Heart left ventricle (tissue), 16 donors: Measurements from ENCODE around the gene C1orf21. TPM values are rescaled to one million over a fixed set of nuclear protein-coding genes. Genes with fewer than 3 reads are reported as not detected.

ENCODE experiments used
- ATAC-seq, 4 donors: fragments of 200-7000 bp; cut with Tn5 transposase; one replicate each; pipeline ENCODE4 v1.9.1; 2020 to 2022; ENCODE audit warnings: moderate library complexity in 4 of 4, mild to moderate bottlenecking in 3 of 4, moderate number of reproducible peaks in 1 of 4
- DNase-seq, 5 donors: peaks; one replicate each; pipeline ENCODE4 v3.0.0-alpha.2; 2020
- H3K27ac ChIP-seq, 12 donors: fragments of 200-600 bp; sonication (generic) in 4 of 12; one replicate each; pipeline versions ENCODE4 v1.5.0 to v1.8.0; 2016 to 2022; ENCODE audit warnings: mild to moderate bottlenecking in 2 of 12
- H3K27me3 ChIP-seq, 9 donors: fragments of 200-600 bp; sonication (generic) in 2 of 9; one replicate each; pipeline versions ENCODE4 v1.5.1 to v1.8.0; 2016 to 2022; ENCODE audit warnings: mild to moderate bottlenecking in 3 of 9
- H3K36me3 ChIP-seq, 9 donors: fragments of 200-600 bp; sonication (generic) in 2 of 9; one replicate each; pipeline versions ENCODE4 v1.5.0 to v1.8.0; 2018 to 2022; ENCODE audit warnings: mild to moderate bottlenecking in 2 of 9
- H3K4me1 ChIP-seq, 12 donors: fragments of 200-600 bp; sonication (generic) in 4 of 12; one replicate each; pipeline versions ENCODE4 v1.5.0 to v1.8.0; 2016 to 2022; ENCODE audit warnings: mild to moderate bottlenecking in 3 of 12
- H3K4me3 ChIP-seq, 12 donors: fragments of 200-600 bp; sonication (generic) in 4 of 12; one replicate each; pipeline versions ENCODE4 v1.5.0 to v1.8.0; 2017 to 2022; ENCODE audit warnings: mild to moderate bottlenecking in 9 of 12, moderate library complexity in 4 of 12
- H3K9me3 ChIP-seq, 12 donors: fragments of 200-600 bp; sonication (generic) in 4 of 12; one replicate each; pipeline versions ENCODE4 v1.5.0 to v1.8.0; 2016 to 2022; ENCODE audit warnings: mild to moderate bottlenecking in 1 of 12
- POLR2A ChIP-seq, 2 donors: fragments of 450-650 bp; IDR thresholded peaks; one replicate each; pipeline ENCODE4 v1.6.1; 2017; ENCODE audit warnings: antibody characterized with exemption in 2 of 2, mild to moderate bottlenecking in 2 of 2, moderate library complexity in 2 of 2
- WGBS, 4 donors: extraction: QIAGEN DNeasy Blood & Tissue Kit in 2 of 4; methylation state at CpG; one replicate each; pipeline versions ENCODE4 v1.1.5 to v1.1.7; 2013 to 2018; 5-methylcytosine and 5-hydroxymethylcytosine counted together
- intact Hi-C, 10 donors: fragments of 100-400 bp; cut with DNase I; formaldehyde crosslinking; loops; one replicate each; pipeline versions ENCODE4 v1.11.1 to v1.14.2; 2022
- polyA plus RNA-seq, 2 donors: library from polyadenylated mRNA; stranded (reverse); fragments of 200-250 nt; gene quantifications; one replicate each; pipeline ENCODE4 v1.2.3, GENCODE V29; 2013
- total RNA-seq, 9 donors: library from RNA; depleted of rRNA in 2 of 9; stranded (reverse); fragments of >200 nt in 2 of 9; fragmentation: NEBNext Ultra II Directional in 3 of 9; extraction: Animal tissue kit (Norgen Biotek cat#: 25700) in 3 of 9; gene quantifications; one replicate each; pipeline versions ENCODE4 v1.1.0 to v1.2.4, GENCODE V29; 2016 to 2023
- TF ChIP-seq, protein P1 (sequence below), 12 donors: fragments of 200-600 bp; sonication (generic) in 4 of 12; IDR thresholded peaks; one replicate each; pipeline versions ENCODE4 v1.5.0 to v1.8.0; 2018 to 2022; ENCODE audit warnings: antibody characterized with exemption in 12 of 12, mild to moderate bottlenecking in 5 of 12
- donor health status: ischemic (EF 13 %, LVEDD 7.1; RV severe dilation, severe dysfunction).
- donor health status: healthy with polysubstance abuse.
- donor health status: DM: no; HTN: yes; CAD: no.
- donor health status: DM: no; HTN: no; CAD: no.
- donor health status: ischemic (EF 25% LVEDD 6.9; RV normal size, moderate dysfunction).
- donor health status: ischemic (EF 25% LVEDD 5.7; RV mildly dilated, moderate dysfunction).
- donor health status: healthy.
- donor health status: DM: yes; HTN: yes; CAD: no.
- donor health status: ischemic (EF 35%, LVEDD 5.7; RV mildly dilated, moderate dysfunction).
- donor health status: nonischemic (EF 11% LVEDD 7.7; RV severe dilation, severe dysfunction).
- donor health status: DM: yes; HTN: yes; CAD: no.
- donor health status: PGD.
- donor health status: ischemic (EF 29% LVEDD 5.4; RV normal size, mild dysfunction).
- donor health status: nonischemic (EF 23%, LVEDD 6.1; RV moderate dilation, normal function).

C1orf21 gene
- total and polyA plus RNA-seq, 11 donors: 32.0 to 81.3 (median 68.4) TPM

DNA sequence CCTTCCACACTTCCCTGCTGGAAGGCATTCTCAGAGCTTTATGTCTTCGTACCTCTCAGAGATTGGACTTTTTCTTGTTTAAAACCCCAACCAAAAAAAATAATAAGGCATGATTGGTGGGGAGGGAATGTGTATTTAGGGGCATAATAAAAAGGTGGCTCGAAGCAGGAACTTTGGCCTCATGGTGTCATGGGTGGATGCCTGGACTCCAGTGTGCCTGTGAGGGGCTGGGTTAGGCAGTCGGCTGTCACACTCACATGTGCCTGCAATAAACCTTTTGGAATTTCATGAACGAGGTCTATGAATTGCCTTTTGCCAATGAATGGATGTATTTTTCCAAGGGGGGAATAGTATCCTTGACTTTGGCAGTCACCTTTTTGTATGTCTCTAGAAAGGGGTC is 236.6 kb downstream of the C1orf21 start:
- Histone ChIP-seq H3K4me1 (peaks cover 3 to 77% (median 59%) of the 10 kb centered on the region in 12 donors), H3K9me3 (no peaks in the 10 kb centered on the region), H3K27ac (peak overlapping the region in 11 of 12 donors; percentile 69 to 94 (median 83)), H3K36me3 (peaks cover 0 to 17% (median 3%) of the 10 kb centered on the region in 9 donors), H3K27me3 (no peaks in the 10 kb centered on the region), H3K4me3 (no peak overlapping the region)
- 87 to 96% (median 92%) methylated on average over 4 of the region's 4 CpGs for WGBS, 4 donors
- DNase-seq (no peak), ATAC-seq (no peak)
- no peak for TF ChIP-seq POLR2A (IDR thresholded peaks at IDR 0.05)
- TF ChIP-seq, protein P1, sequence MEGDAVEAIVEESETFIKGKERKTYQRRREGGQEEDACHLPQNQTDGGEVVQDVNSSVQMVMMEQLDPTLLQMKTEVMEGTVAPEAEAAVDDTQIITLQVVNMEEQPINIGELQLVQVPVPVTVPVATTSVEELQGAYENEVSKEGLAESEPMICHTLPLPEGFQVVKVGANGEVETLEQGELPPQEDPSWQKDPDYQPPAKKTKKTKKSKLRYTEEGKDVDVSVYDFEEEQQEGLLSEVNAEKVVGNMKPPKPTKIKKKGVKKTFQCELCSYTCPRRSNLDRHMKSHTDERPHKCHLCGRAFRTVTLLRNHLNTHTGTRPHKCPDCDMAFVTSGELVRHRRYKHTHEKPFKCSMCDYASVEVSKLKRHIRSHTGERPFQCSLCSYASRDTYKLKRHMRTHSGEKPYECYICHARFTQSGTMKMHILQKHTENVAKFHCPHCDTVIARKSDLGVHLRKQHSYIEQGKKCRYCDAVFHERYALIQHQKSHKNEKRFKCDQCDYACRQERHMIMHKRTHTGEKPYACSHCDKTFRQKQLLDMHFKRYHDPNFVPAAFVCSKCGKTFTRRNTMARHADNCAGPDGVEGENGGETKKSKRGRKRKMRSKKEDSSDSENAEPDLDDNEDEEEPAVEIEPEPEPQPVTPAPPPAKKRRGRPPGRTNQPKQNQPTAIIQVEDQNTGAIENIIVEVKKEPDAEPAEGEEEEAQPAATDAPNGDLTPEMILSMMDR (IDR thresholded peaks at IDR 0.05): no peak
- intact Hi-C loops: loop anchor here in 2 of 10 donors (5.0 to 10.0 kb wide), 2 partner anchors 39 to 139 kb away; no protein-coding TSS in a partner anchor

DNA sequence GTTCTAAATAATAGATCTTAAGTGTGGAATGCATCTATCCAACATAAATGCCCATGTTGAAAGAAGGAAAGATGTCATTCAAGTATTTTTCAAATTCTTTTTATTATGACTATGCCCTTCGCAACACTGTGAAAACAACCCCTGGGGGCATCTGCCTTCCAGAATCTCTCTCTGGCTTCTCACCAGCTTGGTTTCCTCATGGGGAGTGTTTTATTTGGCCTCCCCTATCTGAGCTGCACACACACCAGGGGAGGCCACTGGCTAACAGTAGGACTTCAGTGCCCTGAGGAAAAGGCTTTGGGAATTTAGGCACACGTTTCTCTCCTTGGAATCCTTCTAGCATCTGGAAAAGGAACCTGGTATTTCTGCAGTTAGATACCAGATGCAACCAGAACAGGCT is 237.2 kb downstream of the C1orf21 start:
- Histone ChIP-seq H3K36me3 (peaks cover 0 to 17% (median 3%) of the 10 kb centered on the region in 9 donors), H3K27me3 (no peaks in the 10 kb centered on the region), H3K27ac (peak overlapping the region in 8 of 12 donors; percentile 33 to 94 (median 79)), H3K9me3 (no peaks in the 10 kb centered on the region), H3K4me1 (peaks cover 3 to 77% (median 59%) of the 10 kb centered on the region in 12 donors), H3K4me3 (no peak overlapping the region)
- TF ChIP-seq, protein P1 (IDR thresholded peaks at IDR 0.05): no peak
- no peak for TF ChIP-seq POLR2A (IDR thresholded peaks at IDR 0.05)
- 59 to 83% (median 77%) methylated on average over 2 of the region's 2 CpGs for WGBS, 4 donors
- intact Hi-C loops: loop anchor here in 2 of 10 donors (5.0 to 10.0 kb wide), 2 partner anchors 38 to 139 kb away; no protein-coding TSS in a partner anchor
- ATAC-seq: no peak
- DNase-seq: no peak

DNA sequence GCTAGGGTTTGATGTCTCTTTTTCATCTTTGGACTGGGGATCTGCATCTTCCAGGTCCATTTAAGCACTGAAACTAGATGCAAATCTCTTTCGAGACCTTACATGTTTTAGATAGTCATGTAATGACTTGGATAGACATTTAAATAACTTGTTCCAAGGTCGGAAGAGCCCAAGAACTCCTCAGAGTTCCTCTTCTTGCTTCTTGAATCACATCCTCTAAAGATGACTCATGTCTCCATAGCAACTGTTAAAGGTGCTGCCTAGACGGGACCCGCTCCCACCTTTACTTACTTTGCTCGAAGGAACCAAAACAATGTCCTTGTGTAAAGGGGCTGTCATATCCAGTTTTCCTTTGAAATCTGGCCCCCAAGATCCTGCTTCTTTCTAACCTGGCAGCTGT is 237.8 kb downstream of the C1orf21 start:
- intact Hi-C loops: loop anchor here in 2 of 10 donors (5.0 to 10.0 kb wide), 2 partner anchors 38 to 140 kb away; no protein-coding TSS in a partner anchor
- Histone ChIP-seq H3K4me1 (peaks cover 3 to 83% (median 61%) of the 10 kb centered on the region in 12 donors), H3K27ac (peak overlapping the region in 5 of 12 donors; percentile 33 to 88 (median 83)), H3K4me3 (no peak overlapping the region), H3K9me3 (no peaks in the 10 kb centered on the region), H3K36me3 (peaks cover 0 to 11% (median 3%) of the 10 kb centered on the region in 9 donors), H3K27me3 (no peaks in the 10 kb centered on the region)
- TF ChIP-seq POLR2A (IDR thresholded peaks at IDR 0.05): no peak
- TF ChIP-seq, protein P1 (IDR thresholded peaks at IDR 0.05): no peak
- ATAC-seq: no peak
- DNase-seq: no peak
- WGBS, 4 donors: 71 to 94% (median 74%) methylated on average over 5 of the region's 5 CpGs

DNA sequence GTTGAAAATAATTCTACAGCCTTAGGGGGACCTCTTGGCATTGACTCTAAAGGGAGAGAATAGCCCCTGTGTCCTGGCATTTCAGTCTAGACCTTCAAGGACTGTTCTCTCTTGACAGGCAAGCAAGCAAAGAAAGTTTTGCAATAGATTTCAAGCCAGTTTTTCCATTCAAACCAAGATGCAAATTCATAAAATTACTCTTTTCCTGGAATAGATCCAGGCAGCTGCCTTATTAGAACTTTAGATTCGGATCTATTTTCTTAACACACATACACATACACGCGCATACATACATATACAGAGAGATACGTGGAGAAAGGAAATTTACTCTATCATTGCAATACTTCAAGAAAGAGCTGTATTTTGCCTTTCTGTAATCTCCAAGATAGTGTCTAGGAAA is 238.4 kb downstream of the C1orf21 start:
- Histone ChIP-seq H3K27ac (peak overlapping the region in 3 of 12 donors; percentile 82 to 88 (median 87)), H3K27me3 (no peaks in the 10 kb centered on the region), H3K36me3 (peaks cover 0 to 5% (median 0%) of the 10 kb centered on the region in 9 donors), H3K9me3 (no peaks in the 10 kb centered on the region), H3K4me3 (no peak overlapping the region), H3K4me1 (peaks cover 3 to 86% (median 60%) of the 10 kb centered on the region in 12 donors)
- intact Hi-C loops: loop anchor here in 1 of 10 donors (10.0 kb wide), 1 partner anchor 140 kb away; no protein-coding TSS in a partner anchor
- 92 to 96% (median 94%) methylated on average over 4 of the region's 4 CpGs for WGBS, 4 donors
- no peak for ATAC-seq
- no peak for DNase-seq
- TF ChIP-seq POLR2A (IDR thresholded peaks at IDR 0.05): no peak
- TF ChIP-seq, protein P1 (IDR thresholded peaks at IDR 0.05): no peak
